Measurements from ENCODE around the gene ADAMTS2.

ADAMTS2 gene

DNA sequence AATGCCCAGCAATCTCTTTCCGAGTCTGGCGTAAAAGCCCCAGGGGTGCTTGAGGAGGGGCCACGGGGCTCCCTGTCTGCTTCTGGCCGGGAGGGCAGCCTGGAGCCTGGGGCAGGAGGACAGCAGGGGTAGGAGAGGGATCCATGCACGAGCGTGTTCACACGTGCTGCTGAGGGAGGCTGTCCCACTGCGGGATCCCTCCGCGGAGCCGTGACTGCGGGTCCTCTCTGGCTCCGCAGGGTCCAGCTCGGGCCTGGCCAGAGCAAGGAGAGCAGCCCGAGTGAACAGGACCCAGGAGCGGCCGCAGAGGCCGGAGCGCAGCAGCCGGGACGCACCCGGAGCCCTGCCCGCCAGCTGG, 206.7 kb downstream of the ADAMTS2 start:
- in situ Hi-C loops (cut with HindIII; ENCODE audit: low pct_ligation_motif_present, low pct_unique_long_range_greater_than_20kb, low sequenced_read_pairs), result no loop called here
- DNase-seq, result no peak

DNA sequence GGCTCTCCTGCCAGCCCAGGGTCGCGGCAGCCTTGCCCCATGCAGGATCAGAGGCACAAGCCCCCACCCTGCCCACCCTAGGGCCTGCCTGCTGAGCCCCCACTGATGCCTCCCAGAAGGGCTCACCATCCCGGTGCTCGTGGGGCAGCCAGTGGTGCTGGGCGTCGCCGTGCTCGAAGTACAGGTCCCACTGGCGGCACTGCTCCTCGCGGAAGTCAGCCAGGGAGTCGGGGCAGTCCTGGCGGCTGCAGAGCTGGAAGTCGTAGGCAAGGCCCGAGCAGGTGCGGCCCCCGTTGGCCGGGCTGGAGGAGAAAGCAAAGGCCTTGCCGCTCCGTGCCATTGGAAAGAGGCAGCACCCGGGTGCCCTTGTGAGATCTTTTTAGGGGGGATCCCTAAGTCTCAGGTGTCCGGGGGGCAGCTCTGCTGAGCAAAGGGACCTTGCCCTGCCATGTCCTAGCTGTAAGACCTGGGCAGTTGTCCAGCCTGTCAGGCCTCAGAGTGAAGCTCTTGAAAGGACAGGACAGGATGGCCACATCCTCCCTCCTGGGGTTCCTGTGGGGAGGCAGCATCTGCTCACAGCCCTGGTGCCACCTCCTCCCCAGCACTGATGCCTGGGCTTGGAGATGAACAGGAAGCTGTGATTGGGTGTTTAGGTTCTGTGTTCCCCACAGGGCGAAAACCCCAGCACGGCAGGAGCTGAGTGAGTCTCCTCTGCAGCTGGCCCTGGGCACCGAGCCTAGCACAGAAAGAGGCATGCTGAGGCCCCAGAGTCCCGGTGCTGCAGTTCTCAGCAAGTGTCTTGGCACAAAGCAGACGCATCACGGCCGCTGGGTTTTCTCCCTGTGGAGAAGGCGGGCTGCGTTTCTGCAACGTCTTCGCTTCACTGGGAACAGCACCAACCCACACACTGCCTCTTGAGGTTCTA, 207.4 kb downstream of the ADAMTS2 start:
- DNase-seq, result no peak
- in situ Hi-C loops (cut with HindIII; ENCODE audit: low pct_ligation_motif_present, low pct_unique_long_range_greater_than_20kb, low sequenced_read_pairs), result no loop called here

DNA sequence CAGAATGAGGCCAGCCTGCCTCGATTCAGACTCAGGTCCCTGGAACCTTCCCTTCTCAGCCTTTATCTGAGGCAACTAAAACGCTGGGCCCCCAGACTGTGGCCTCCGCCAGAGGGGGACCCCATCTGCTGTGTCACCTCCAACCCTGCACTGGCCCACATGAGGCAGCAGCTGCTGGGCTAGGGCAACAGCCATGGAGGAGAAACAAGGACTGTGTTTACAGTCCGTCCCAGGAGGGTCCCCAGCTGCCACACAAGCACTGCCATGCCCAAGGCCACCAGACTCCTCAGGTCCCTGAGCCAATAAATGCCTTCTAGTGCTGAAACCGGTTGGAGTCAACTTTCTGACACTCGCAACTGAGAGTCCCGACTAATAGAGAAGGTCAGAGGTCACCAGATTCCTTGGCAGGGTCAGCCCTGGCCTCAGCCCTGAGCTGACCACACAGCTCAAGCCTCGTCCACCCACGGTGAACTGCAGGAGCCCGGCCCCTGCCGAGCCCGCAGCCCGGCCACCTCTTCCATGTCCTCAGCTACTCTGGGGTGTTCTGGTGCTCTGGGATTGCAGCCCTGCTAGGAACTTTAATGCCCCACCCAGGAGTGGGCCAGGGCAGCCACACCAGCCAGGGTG, 208.1 kb downstream of the ADAMTS2 start:
- in situ Hi-C loops (cut with HindIII; ENCODE audit: low pct_ligation_motif_present, low pct_unique_long_range_greater_than_20kb, low sequenced_read_pairs), result no loop called here
- DNase-seq, result no peak

DNA sequence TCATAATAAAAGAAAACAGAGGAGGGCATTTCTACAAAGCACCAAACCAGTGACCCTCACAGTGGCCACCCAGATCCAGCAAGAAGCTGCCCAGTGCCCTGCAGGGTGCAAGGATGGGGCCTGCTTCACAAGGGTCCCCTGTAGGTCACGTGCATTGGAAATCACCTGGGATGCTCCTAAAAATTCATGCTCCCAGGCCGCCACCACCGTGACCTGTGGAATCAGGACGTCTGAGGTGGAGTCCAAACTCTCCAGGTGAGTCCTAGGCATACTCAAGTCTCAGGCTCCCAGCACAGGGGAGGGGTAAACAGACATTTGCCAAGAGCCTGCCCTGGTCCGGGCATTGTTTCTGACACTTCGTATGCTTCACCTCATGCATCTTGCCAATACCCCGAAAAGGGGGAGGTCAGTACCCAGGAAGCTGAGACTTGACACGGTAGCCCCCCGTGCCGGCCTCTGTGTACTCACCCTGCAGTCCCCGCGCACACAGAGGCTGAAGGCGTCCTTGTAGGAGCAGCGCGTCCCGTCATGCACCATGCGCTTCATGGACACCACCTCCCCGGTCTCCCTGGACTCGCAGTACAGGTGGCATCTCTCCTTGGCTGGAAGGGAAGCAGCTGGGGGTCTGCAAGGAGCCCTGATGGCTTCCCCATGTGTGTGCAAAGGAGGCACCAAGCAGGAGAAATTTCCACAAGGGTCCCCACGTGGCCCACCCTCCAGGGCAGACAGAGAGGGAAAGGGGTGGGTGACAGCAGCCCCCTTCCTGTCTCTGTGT, 209.6 kb downstream of the ADAMTS2 start:
- in situ Hi-C loops (cut with HindIII; ENCODE audit: low pct_ligation_motif_present, low pct_unique_long_range_greater_than_20kb, low sequenced_read_pairs), result no loop called here

DNA sequence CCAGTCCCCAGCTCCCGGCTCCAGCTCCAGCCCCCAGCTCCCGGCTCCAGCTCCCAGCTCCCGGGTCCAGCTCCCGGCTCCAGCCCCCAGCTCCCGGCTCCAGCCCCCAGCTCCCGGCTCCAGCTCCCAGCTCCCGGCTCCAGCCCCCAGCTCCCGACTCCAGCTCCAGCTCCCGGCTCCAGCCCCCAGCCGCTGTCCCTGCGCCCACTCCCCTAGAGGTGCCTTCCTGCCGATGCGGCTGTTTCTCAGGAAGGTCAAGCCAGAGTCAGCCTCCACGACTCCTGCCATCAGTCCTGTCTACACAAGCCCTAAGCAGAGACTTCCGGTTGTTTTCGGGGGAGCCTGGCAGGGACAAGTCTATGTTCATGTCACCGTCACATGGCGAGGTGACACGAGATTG, 210.3 kb downstream of the ADAMTS2 start:
- in situ Hi-C loops (cut with HindIII; ENCODE audit: low pct_ligation_motif_present, low pct_unique_long_range_greater_than_20kb, low sequenced_read_pairs), result no loop called here

More for the DNA sequence above, 209.6 kb downstream of the ADAMTS2 start:
- no peak for DNase-seq

DNA sequence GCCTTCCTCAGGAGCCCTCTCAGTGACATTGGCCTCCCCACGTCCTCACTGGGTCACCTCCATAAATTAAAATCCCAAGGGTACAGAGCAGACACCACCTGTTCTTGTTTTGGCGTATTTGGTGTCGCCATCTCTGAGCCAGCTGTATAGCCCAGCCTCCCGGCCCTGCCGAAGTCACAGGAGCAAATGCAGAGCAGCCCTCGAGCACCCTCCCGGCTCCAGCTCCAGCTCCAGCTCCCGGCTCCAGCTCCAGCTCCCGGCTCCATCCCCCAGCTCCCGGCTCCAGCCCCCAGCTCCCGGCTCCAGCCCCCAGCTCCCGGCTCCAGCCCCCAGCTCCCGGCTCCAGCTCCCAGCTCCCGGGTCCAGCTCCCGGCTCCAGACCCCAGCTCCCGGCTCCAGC, 210.8 kb downstream of the ADAMTS2 start:
- in situ Hi-C loops (cut with HindIII; ENCODE audit: low pct_ligation_motif_present, low pct_unique_long_range_greater_than_20kb, low sequenced_read_pairs), result no loop called here
- DNase-seq, result no peak

More for the DNA sequence above, 210.3 kb downstream of the ADAMTS2 start:
- no peak for DNase-seq

DNA sequence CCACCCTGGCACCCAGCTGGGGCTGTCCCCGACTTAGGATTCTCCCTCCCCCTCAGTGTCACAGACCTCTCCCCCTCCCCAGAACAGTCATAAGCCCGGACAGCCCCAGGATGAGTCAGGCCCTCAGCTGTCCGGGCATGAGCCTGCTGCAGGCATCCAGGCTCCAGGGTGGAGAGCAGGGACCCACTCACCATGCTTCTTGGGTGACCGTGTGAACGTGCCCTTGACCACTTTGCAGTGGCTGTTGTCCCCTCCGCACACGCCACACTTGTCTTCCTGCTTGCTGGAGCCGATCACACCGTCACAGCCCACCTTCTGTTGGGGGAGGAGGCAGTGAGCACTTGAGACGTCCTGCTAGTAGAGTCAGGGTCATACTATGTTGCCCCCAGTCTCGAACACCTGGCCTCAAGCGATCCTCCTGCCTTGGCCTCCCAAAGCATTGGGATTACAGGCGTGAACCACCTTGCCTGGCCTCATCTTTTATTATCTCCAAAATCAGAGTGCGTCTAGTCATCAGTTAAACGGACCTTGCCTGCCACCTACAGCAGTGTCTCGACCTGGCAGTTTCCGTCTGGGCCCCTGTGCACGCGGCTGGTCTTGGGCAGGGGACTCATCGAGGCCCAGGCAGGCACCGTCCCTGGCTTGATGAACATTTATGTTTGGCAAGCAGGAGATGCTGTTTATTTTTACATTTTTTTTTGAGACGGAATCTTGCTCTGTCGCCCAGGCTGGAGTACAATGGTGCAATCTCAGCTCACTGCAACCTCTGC, 212.5 kb downstream of the ADAMTS2 start:
- in situ Hi-C loops (cut with HindIII; ENCODE audit: low pct_ligation_motif_present, low pct_unique_long_range_greater_than_20kb, low sequenced_read_pairs), result no loop called here
- DNase-seq, result no peak

DNA sequence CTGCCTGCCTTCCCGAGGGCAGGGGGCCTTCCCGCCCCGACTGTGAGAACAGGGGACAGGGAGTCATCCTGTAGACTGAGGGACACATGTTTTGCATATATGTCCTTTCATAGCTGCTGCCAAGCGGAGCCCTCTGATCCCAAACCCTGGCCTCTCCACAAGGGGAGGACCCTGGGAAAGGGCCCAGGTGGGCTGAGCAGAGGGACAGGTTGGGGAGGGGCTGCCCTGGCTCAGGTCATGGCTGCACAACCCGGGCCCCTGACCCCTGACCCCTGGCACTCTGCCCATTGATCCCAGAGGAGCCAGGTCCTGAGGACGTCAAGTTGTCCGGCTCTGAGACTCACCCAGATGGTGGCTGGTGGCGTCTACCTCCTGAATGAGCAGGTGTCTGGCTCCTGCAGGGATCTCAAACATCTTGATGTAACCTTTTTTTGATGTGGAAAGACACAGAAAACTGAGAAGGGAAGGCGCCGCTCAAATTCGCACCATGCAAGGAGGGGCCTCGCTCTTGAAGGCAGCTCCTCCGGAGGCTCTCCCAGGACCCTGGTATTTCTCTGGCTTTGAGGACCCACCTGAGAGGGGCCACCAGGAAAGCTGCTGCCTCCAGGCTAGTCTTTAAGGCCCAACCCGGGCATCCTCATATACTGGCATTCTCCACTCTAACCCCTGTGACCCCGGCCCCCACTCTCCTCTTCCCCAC, 213.2 kb downstream of the ADAMTS2 start:
- in situ Hi-C loops (cut with HindIII; ENCODE audit: low pct_ligation_motif_present, low pct_unique_long_range_greater_than_20kb, low sequenced_read_pairs), result no loop called here

DNA sequence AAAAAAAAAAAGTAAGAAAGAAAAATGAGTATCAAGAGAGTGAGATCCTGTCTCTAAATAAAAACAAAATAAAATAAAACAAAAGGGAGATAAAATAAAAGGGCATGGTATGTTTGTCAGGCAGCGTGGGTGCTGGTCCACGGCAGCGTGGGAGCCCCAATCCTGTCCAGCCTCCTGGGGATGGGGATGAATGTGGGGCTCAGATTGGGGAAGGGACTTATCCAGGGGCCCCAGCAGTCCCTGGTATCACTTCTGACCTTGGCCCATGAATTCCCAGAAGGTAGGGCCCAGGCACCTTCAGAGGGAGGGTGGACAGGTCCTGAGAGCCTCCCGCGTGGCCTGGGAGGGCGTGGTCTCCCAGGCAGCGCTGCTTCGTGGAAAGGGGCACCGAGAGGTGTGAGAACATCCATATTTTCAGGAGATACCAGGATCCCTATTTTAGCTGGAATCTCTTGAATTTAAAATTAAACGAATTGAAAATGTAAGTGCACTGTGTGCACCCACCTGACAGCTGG, 213.9 kb downstream of the ADAMTS2 start:
- in situ Hi-C loops (cut with HindIII; ENCODE audit: low pct_ligation_motif_present, low pct_unique_long_range_greater_than_20kb, low sequenced_read_pairs), result no loop called here
- DNase-seq, result no peak

More for the DNA sequence above, 213.2 kb downstream of the ADAMTS2 start:
- DNase-seq, result no peak

DNA sequence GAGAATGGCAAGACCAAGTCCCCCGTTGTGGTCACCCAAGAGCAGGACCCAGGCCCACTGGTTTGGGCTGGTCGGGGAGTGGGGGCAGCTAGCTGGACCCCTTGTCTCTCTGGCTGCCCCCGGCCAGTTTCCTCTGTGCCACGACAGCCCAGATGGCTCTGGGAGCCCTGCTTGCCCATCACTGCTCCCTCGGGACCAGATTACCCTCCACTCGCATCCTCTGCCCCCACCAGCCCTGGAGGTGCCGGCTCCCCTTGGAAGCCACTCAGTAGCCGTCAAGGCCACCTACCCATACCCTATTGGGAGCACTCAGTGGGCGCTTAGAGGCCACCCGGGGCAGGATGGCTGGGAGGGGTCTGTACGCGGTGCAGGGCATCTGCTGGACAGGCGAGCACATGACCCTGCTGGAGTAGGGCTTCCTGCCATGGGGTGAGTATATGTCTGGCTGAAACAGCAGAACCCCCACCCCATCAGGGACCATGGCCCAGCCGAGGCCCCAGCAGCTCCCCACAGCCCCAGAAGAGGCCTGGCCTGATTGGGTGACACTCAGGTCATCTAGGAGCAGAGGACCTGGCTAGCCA, 215.1 kb downstream of the ADAMTS2 start:
- in situ Hi-C loops (cut with HindIII; ENCODE audit: low pct_ligation_motif_present, low pct_unique_long_range_greater_than_20kb, low sequenced_read_pairs), result no loop called here
- DNase-seq, result no peak

DNA sequence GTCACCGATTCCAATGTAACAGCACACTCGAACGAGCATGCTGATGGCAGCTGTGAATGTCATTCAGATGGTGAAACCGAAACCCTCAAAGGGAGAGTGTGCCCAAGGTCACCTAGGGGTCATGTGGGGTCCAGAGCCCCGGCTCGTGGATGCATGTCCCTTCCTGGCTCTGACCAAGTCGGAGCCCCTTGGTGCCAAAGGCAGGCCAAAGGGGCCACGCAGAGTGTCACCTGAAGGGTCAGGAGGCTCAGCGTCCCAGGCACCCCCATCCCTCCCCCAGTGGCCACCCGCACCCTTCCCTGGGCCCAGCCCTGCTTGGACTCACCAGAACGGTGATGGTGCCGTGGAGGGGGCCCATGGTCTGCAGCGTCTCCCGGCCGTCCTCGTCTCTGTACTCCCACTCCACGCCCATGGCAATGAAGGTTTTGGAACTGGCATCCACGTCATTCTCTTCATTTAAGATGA, 215.6 kb downstream of the ADAMTS2 start:
- in situ Hi-C loops (cut with HindIII; ENCODE audit: low pct_ligation_motif_present, low pct_unique_long_range_greater_than_20kb, low sequenced_read_pairs), result no loop called here
- no peak for DNase-seq

DNA sequence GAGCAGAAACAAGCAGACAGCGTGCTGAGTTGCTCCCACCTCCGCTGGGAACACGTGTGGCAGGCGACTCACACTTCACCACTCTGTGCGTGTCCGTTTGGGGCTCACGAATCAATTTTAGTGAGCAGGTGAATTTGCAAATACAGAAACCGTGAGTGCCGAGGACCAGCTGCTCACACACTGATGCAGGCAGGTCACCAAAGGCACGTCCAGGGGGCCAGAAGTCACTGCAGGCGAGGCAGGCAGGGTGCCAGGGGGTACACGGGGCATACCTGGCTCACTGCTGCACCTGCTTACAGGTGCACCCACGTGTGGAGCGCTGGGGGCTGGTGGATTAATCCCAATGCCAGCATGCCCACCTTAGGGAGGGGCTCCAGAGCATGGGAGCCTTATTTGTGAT, 216.3 kb downstream of the ADAMTS2 start:
- in situ Hi-C loops (cut with HindIII; ENCODE audit: low pct_ligation_motif_present, low pct_unique_long_range_greater_than_20kb, low sequenced_read_pairs), result no loop called here
- DNase-seq, result no peak

DNA sequence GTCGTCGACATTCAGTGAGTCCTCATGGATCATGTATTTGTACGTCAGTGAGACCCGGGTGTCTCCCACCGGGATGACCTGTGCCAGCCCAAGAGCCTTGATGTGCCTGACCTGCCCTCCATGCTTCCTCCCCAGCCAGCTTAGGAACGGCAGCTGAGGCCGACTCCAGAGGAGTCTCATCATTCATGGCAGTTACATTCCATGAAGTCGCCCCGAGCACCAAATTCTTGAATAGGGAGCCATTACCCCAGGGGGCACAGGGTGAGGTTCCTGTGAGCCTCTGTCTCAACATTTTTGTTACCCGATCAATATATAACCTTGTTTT, 217.3 kb downstream of the ADAMTS2 start:
- in situ Hi-C loops (cut with HindIII; ENCODE audit: low pct_ligation_motif_present, low pct_unique_long_range_greater_than_20kb, low sequenced_read_pairs), result no loop called here
- DNase-seq, result no peak

DNA sequence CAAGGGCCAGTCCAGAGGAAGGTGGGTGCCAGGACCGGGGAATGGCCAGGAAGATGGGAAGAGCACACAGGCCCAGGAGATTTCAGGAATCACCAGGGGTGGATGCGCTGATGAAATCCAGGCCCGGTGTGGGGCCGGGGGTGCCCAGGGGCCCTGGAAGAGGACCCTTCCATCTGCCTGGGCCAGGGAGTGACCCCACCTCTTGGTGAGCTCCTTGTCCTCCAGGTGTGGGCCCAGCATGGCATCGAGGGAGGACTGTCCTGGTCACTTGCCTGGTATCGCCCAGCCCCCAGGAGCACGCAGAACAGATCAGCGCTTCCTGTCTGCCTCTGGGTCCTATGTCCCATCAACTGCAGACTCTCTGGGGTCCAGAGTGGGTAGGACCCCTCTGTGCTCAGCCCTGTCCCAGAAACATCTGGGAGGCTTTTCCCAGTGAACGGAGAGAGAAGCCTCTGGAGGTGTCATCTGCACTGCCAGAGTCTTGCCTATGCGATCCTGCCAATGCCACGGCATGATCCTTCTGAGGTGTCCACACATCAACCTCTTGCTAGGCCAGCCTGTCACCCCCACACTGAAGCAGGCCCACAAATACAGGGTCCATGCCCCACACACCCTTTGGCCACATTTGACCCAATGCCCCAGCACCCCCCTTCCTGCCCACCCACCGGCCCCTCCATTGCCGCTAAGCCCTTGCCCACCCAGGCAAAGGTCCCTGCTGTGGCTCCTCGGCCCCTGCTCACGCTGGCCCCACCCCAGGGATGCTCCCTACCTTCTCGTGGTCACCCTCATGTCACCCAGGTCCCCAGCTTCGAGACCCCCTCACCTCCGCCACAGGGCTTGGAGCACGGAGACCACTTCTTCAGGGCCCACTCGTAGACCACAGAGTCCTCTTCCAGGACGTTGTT, 217.9 kb downstream of the ADAMTS2 start:
- no peak for DNase-seq
- in situ Hi-C loops (cut with HindIII; ENCODE audit: low pct_ligation_motif_present, low pct_unique_long_range_greater_than_20kb, low sequenced_read_pairs), result no loop called here

DNA sequence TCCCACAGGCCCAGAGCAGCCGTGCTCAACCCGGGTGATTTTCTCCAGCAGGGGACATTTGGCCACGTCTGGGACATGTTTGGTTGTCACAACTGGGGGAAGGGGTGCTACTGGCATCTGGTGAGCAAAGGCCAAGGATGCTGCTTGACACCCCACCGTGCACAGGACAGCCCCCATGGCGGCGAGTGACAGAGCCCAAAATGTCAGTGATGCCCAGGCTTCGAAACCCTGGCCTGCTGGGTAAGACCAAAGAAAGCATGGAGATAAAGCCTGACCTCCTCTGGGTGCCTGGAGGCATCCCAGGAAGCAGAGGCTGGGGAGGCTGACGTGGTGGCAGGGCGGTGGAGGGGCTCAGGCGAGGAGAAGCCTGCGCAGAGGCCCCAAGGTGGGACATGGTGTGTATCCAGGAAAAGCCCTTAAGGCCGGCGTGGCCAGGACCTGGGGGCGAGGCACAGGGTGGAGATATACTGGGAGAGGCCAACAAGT, 218.7 kb downstream of the ADAMTS2 start:
- DNase-seq, result no peak
- in situ Hi-C loops (cut with HindIII; ENCODE audit: low pct_ligation_motif_present, low pct_unique_long_range_greater_than_20kb, low sequenced_read_pairs), result no loop called here

DNA sequence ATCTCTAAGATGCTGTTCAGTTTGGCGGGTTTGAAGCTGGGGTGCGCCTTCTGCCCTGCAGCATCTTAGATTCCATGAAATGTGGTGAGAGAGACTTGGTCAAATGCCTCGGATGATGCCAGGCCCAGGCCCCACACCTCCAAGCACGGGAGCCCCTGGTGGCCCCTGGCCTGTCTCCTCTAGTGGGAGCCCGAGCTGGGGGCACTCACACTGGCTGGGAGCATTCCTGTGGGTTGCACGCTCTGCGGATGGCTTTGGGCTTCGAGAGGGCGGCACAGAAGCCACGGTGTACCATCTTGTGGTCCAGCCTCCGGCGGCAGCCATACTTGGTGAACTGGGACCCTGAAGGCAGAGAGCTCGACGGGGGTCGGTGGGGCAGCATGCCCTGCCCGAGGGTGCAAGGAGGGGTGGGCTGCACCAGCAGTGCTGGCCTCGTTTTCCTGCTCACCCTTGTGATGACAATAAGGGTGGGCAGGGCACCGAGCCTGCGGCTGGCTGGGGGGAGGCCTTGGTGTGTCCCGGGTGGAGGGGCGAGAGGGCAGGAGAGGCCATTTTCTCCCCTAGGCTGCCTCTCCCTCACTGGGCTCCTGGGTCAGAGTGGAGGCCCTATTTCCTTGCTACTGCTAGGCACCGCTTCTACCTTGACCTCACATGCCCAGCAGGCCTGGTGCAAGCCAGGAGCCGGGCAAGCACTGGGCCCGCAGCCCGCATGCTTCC, 219.3 kb downstream of the ADAMTS2 start:
- DNase-seq, result no peak
- in situ Hi-C loops (cut with HindIII; ENCODE audit: low pct_ligation_motif_present, low pct_unique_long_range_greater_than_20kb, low sequenced_read_pairs), result no loop called here

Data from ACHN (cell line).